ENCODE results near the gene TPRN.

TPRN gene

GRCh38 chr9:137164370-137165249 is 35.9 kb downstream of the TPRN start:
- Histone ChIP-seq H3K36me3 (ENCODE audit: insufficient read depth, low read length) (no peaks in the 10 kb centered on the region), H3K4me3 (ENCODE audit: low read length, poor library complexity, severe bottlenecking) (no peak overlapping the region), H3K4me2 (ENCODE audit: low read depth, low read length, poor library complexity, severe bottlenecking) (no peak overlapping the region), H3K9me3 (ENCODE audit: insufficient read depth, low read depth, low read length) (no peaks in the 10 kb centered on the region), H3F3A (ENCODE audit: low read depth) (no peaks in the 10 kb centered on the region), H3K4me1 (ENCODE audit: insufficient read depth, low read length, poor library complexity, severe bottlenecking) (peaks cover 4% of the 10 kb centered on the region), H3K9ac (ENCODE audit: low read depth, low read length, poor library complexity, severe bottlenecking) (no peak overlapping the region), H3K79me2 (ENCODE audit: insufficient read depth, low read length) (no peaks in the 10 kb centered on the region), H3K9me2 (replicated peaks; ENCODE audit: low read depth, low read length) (no peaks in the 10 kb centered on the region), H2AFZ (ENCODE audit: low read length) (no peak overlapping the region), H4K20me1 (ENCODE audit: insufficient read depth, low read length, poor library complexity, severe bottlenecking) (no peaks in the 10 kb centered on the region), H3K27me3 (ENCODE audit: insufficient read depth, low read length, poor library complexity, severe bottlenecking) (peaks cover 20% of the 10 kb centered on the region)
- TF ChIP-seq EZH2phosphoT487 (IDR thresholded peaks at IDR 0.05; ENCODE audit: borderline replicate concordance), result no peak
- no peak for TF ChIP-seq CTCF (conservative IDR thresholded peaks at IDR 0.05; ENCODE audit: low read length)

- H3K9ac ChIP-seq (ENCODE audit: low read depth, low read length, poor library complexity, severe bottlenecking), result no peak overlapping the region
- no peak for TF ChIP-seq EZH2phosphoT487 (IDR thresholded peaks at IDR 0.05; ENCODE audit: borderline replicate concordance)
- no peak for TF ChIP-seq CTCF (conservative IDR thresholded peaks at IDR 0.05; ENCODE audit: low read length)
Measured at GRCh38 chr9:137163805-137164204, 36.7 kb downstream of the TPRN start.

GRCh38 chr9:137163365-137163715 is 37.2 kb downstream of the TPRN start:
- no peaks in the 10 kb centered on the region for H3K79me2 ChIP-seq (ENCODE audit: insufficient read depth, low read length)
- H2AFZ ChIP-seq (ENCODE audit: low read length), result no peak overlapping the region
- no peaks in the 10 kb centered on the region for H3K9me2 ChIP-seq (replicated peaks; ENCODE audit: low read depth, low read length)
- H3K36me3 ChIP-seq (ENCODE audit: insufficient read depth, low read length), result no peaks in the 10 kb centered on the region
- no peaks in the 10 kb centered on the region for H4K20me1 ChIP-seq (ENCODE audit: insufficient read depth, low read length, poor library complexity, severe bottlenecking)
- no peaks in the 10 kb centered on the region for H3F3A ChIP-seq (ENCODE audit: low read depth)
- peaks cover 8% of the 10 kb centered on the region for H3K27me3 ChIP-seq (ENCODE audit: insufficient read depth, low read length, poor library complexity, severe bottlenecking)
- no peak overlapping the region for H3K4me3 ChIP-seq (ENCODE audit: low read length, poor library complexity, severe bottlenecking)
- H3K9me3 ChIP-seq (ENCODE audit: insufficient read depth, low read depth, low read length), result no peaks in the 10 kb centered on the region
- H3K9ac ChIP-seq (ENCODE audit: low read depth, low read length, poor library complexity, severe bottlenecking), result no peak overlapping the region
- peaks cover 17% of the 10 kb centered on the region for H3K4me1 ChIP-seq (ENCODE audit: insufficient read depth, low read length, poor library complexity, severe bottlenecking)
- H3K4me2 ChIP-seq (ENCODE audit: low read depth, low read length, poor library complexity, severe bottlenecking), result no peak overlapping the region
- TF ChIP-seq EZH2phosphoT487 (IDR thresholded peaks at IDR 0.05; ENCODE audit: borderline replicate concordance) (no peak), CTCF (conservative IDR thresholded peaks at IDR 0.05; ENCODE audit: low read length) (no peak)

More at GRCh38 chr9:137163805-137164204, 36.7 kb downstream of the TPRN start:
- Histone ChIP-seq H3K9me2 (replicated peaks; ENCODE audit: low read depth, low read length) (no peaks in the 10 kb centered on the region), H3K79me2 (ENCODE audit: insufficient read depth, low read length) (no peaks in the 10 kb centered on the region), H3K9me3 (ENCODE audit: insufficient read depth, low read depth, low read length) (no peaks in the 10 kb centered on the region), H3K4me1 (ENCODE audit: insufficient read depth, low read length, poor library complexity, severe bottlenecking) (peaks cover 13% of the 10 kb centered on the region), H3K4me2 (ENCODE audit: low read depth, low read length, poor library complexity, severe bottlenecking) (no peak overlapping the region), H4K20me1 (ENCODE audit: insufficient read depth, low read length, poor library complexity, severe bottlenecking) (no peaks in the 10 kb centered on the region), H3F3A (ENCODE audit: low read depth) (no peaks in the 10 kb centered on the region), H3K4me3 (ENCODE audit: low read length, poor library complexity, severe bottlenecking) (no peak overlapping the region), H3K36me3 (ENCODE audit: insufficient read depth, low read length) (no peaks in the 10 kb centered on the region), H2AFZ (ENCODE audit: low read length) (no peak overlapping the region), H3K27me3 (ENCODE audit: insufficient read depth, low read length, poor library complexity, severe bottlenecking) (peaks cover 12% of the 10 kb centered on the region)

Measured in Loucy (cell line).